ENCODE results near the gene PTCSC3. TPM values are rescaled to one million over a fixed set of nuclear protein-coding genes. Genes with fewer than 3 reads are reported as not detected.

Gene PTCSC3
- total and polyA plus RNA-seq, 9 of the 15 experiments (the other 6 are each of a cell fraction or from before 2014, with no cell fraction given): not detected

GRCh38 chr14:36091096-36091495 is 85.4 kb downstream of the PTCSC3 start (continued):
- TF ChIP-seq, protein P1, sequence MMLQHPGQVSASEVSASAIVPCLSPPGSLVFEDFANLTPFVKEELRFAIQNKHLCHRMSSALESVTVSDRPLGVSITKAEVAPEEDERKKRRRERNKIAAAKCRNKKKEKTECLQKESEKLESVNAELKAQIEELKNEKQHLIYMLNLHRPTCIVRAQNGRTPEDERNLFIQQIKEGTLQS (IDR thresholded peaks at IDR 0.05): peak; percentile 59
- TF ChIP-seq, protein P1 (CRISPR knock-in tag; conservative IDR thresholded peaks at IDR 0.05): no peak
- TF ChIP-seq JUN (IDR thresholded peaks at IDR 0.05; ENCODE audit: borderline replicate concordance, low read depth, low read length) (peak; percentile 50; the same call in 1 of the 2 replicates), JUN (CRISPR knock-in tag; IDR thresholded peaks at IDR 0.05; ENCODE audit: borderline replicate concordance) (no peak), ZNF785 (CRISPR knock-in tag; IDR thresholded peaks at IDR 0.05) (no peak)

DNA sequence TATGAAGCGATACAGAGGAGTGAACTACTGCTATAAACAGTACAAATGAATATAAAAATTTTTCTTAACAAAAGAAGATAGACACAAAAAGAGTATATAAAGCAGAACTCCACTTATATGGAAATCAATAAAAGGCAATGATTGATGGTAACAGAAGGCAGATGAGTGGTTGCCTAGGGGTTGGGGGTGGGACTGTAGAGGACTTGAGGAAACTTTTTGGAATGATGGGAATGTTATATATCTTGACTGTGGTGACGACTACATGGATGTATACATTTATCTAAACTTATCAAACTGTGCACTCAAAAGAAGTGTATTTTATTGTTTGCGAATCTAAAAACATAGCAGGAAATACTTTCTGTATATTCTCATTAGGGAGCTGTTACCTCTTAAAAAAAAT is 89.1 kb downstream of the PTCSC3 start:
- Histone ChIP-seq H2AFZ (ENCODE audit: low read depth, low read length) (no peak overlapping the region), H3K4me2 (ENCODE audit: insufficient read depth, low read length) (no peak overlapping the region), H3K27ac (ENCODE audit: extremely low read depth, low read depth, low read length) (no peak overlapping the region), H3K4me3 (no peak overlapping the region), H3K27me3 (ENCODE audit: control insufficient read depth in 2 of 2, insufficient read depth in 2 of 2, low read length in 2 of 2) (no peaks in the 10 kb centered on the region), H3K9me3 (replicated peaks; ENCODE audit: control insufficient read depth, insufficient read depth, low read depth, low read length) (peaks cover 2% of the 10 kb centered on the region; the same call in 1 of the 2 replicates), H3K4me1 (replicated peaks in 1 of 2; ENCODE audit: control insufficient read depth in 2 of 2, insufficient read depth in 2 of 2, low read length in 2 of 2) (no peaks in the 10 kb centered on the region; a peak in 1 of 5 replicates), H3K79me2 (ENCODE audit: control insufficient read depth, insufficient read depth, low read length) (no peaks in the 10 kb centered on the region), H4K20me1 (replicated peaks; ENCODE audit: control insufficient read depth, insufficient read depth, low read length) (no peaks in the 10 kb centered on the region), H3K36me3 (ENCODE audit: control insufficient read depth, insufficient read depth, low read length) (no peaks in the 10 kb centered on the region), H3K9me1 (ENCODE audit: control insufficient read depth, insufficient read depth, low read length) (no peaks in the 10 kb centered on the region), H3K9ac (ENCODE audit: insufficient read depth in 1 of 2, low read depth in 2 of 2, low read length in 2 of 2) (no peak overlapping the region)
- intact Hi-C loops (cut with micrococcal nuclease): no loop called here
- FAIRE-seq: no peak
- ChIA-PET CTCF (ENCODE audit: low intra/inter-chr PET ratio) (no interaction called here), POLR2A (no interaction called here)
- 0% methylated on average over 3 of the region's 3 CpGs for WGBS (ENCODE audit: insufficient coverage, low coverage, missing lambda C conversion rate)
- BruUV-seq (replicated peaks): no TSS peak
- no peak for ATAC-seq
- in situ Hi-C loops (cut with MboI): no loop called here
- TF ChIP-seq ZBTB17 (CRISPR knock-in tag; IDR thresholded peaks at IDR 0.05) (no peak), ZNF57 (CRISPR knock-in tag; IDR thresholded peaks at IDR 0.05) (no peak), TCF7 (IDR thresholded peaks at IDR 0.05; ENCODE audit: borderline replicate concordance) (no peak), LARP7 (IDR thresholded peaks at IDR 0.05) (no peak), ZNF830 (CRISPR knock-in tag; IDR thresholded peaks at IDR 0.05) (no peak), FOXA3 (CRISPR knock-in tag; conservative IDR thresholded peaks at IDR 0.05 in 1 of 2, IDR thresholded peaks at IDR 0.05 in 1 of 2) (no peak), XRCC3 (IDR thresholded peaks at IDR 0.05) (no peak), FIP1L1 (IDR thresholded peaks at IDR 0.05; ENCODE audit: low read depth, low read length, poor library complexity, severe bottlenecking) (no peak), TAL1 (IDR thresholded peaks at IDR 0.05) (no peak), HDAC8 (tag; IDR thresholded peaks at IDR 0.05) (no peak)
- TF ChIP-seq, protein P2, sequence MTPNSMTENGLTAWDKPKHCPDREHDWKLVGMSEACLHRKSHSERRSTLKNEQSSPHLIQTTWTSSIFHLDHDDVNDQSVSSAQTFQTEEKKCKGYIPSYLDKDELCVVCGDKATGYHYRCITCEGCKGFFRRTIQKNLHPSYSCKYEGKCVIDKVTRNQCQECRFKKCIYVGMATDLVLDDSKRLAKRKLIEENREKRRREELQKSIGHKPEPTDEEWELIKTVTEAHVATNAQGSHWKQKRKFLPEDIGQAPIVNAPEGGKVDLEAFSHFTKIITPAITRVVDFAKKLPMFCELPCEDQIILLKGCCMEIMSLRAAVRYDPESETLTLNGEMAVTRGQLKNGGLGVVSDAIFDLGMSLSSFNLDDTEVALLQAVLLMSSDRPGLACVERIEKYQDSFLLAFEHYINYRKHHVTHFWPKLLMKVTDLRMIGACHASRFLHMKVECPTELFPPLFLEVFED (CRISPR knock-in tag; conservative IDR thresholded peaks at IDR 0.05): no peak
- no peak for DNase-seq (ENCODE audit: extremely low read depth in 1 of 4, low spot score in 3 of 4)

All from K562 (cell line).